HG02759 (cell line): ENCODE measurements around the gene APOBEC2.
A peak's percentile ranks its signal among the peaks of the same experiment; 100 is the strongest.

Experiments used
- ATAC-seq: cut with Tn5 transposase; IDR thresholded peaks from one replicate; pipeline ENCODE4 v1.9.1; 2021; ENCODE audit warnings: mild to moderate bottlenecking, moderate library complexity; ENCODE audit not compliant: unreplicated experiment

APOBEC2 gene

GRCh38 chr6:41037107-41037900, 15.7 kb upstream of the APOBEC2 start:
- ATAC-seq = no peak

DNA sequence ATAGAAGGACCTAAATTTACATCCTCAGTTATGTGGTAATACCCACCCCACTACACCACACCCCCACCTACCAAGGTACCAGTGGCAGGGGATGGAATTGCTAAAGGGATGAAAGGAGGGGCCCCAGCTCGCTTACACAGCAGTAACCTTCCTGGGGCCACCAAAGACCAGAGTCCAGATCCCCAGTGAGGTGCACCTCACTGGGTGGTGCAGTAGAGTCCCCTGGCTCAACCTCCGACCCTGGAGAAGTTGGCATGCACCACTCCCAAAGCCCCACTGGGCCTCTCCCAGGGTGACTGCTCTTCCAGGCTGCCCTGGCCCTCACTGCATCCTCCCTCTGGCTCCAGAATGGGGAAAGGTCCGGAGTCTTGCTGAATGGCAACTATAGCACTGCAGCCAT, 14.8 kb upstream of the APOBEC2 start:
- no peak for ATAC-seq

DNA sequence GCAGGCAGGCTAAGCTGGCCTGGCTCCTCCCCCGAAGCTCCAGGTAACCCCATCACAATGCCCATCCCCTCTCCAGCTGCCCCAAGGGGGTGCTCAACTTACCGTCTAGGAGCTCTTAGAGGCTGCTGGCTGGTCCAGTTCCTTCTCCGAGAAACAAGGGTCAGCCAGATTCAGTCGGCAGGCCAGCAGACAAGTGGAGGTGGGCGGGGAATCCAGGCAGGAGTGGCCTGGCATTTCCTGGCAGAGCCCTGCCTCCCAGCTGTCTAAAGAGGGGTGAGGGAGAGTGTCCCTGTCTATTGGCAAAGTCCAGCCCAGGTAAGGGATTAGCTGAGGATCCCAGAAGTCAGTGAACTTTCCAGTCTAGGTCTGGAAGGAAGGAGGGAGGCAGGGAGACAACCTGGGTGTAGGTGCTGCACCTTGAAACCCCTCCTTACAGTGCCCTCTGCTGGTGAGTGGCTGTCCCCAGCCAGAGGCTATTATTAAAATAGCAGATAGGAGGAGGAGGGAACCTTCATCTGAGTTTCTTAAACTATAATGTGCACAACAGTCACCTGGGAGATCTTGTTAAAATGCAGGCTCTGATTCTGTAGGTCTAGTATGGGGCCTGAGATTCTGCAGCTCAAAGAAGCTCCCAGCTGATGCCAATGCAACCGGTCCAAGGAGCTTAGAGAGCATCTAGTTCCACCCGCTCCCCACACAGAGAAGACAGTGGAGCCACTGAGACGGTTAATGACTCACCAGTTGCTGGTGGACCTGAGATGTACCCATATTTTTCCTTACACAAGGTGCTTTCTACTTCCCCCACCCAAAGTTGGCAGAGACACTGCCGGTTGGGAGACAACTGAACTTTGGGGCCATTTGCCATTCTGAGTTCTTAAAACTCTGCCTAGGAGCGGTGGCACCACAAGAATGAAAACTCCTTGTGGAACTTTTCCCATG, 13.7 kb upstream of the APOBEC2 start, which contains the start of gene UNC5CL:
Gene UNC5CL, minus strand, starts transcription at position 162 of the 939 bp plus-strand sequence. CDS start 4,147 bp downstream, outside the sequence.
- ATAC-seq = no peak

GRCh38 chr6:41040101-41040939, 12.7 kb upstream of the APOBEC2 start:
- peak; percentile 62 for ATAC-seq

- ATAC-seq = no peak
Measured at GRCh38 chr6:41040940-41041536, 12.0 kb upstream of the APOBEC2 start.

- ATAC-seq = no peak
Measured at GRCh38 chr6:41042226-41043055, 10.6 kb upstream of the APOBEC2 start, which contains the start of gene TSPO2. Gene TSPO2, plus strand, starts transcription at chr6:41042467. Its CDS starts 519 bp downstream, at chr6:41042986.

- no peak for ATAC-seq
Measured at GRCh38 chr6:41043151-41043550, 9.9 kb upstream of the APOBEC2 start.

DNA sequence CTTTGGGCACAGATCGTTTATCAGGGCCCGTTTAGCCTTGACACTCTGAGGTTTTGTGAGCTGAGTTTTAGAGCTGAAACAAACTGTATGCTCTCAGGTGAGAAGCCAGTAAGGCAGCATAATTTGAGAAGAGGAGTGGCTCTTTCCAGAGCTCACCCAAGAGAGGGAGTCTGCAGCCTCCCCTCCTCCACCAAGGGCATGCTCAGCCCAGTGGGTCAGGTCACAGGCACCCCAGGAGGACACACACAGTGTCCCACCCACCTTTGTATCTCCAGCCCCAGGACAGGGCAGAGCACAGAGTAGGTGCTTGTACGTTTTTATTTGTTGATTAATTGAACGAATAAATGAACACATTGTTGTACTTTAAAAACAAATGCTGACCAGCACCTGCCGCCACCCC, 7.3 kb upstream of the APOBEC2 start:
- no peak for ATAC-seq

- no peak for ATAC-seq
Measured at GRCh38 chr6:41046084-41046483, 6.9 kb upstream of the APOBEC2 start.

GRCh38 chr6:41047306-41047705, 5.7 kb upstream of the APOBEC2 start:
- ATAC-seq = no peak

GRCh38 chr6:41047745-41048732, 5.0 kb upstream of the APOBEC2 start:
- ATAC-seq = no peak

- no peak for ATAC-seq
Measured at GRCh38 chr6:41049521-41049920, 3.5 kb upstream of the APOBEC2 start.

GRCh38 chr6:41049955-41050354, 3.0 kb upstream of the APOBEC2 start:
- ATAC-seq = no peak

DNA sequence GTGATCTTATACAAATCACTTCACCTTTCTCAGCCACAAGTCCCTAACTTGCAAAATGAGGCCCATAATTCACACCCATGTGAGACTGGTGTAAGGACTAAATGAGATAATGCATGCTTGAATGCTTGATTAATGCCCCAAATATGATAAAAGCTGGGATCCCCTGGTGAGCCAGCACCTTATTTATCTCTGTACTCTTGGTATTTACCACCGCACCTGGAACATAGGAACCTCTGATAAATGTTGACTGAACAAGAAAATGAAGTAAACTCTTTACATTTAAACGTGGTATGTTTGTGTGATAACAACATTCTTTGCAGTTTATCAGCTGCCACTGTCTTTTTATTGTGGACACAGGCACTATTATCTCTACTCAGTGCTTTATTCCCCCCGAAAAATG, 2.5 kb upstream of the APOBEC2 start:
- ATAC-seq = no peak

- no peak for ATAC-seq
Measured at GRCh38 chr6:41051873-41052272, 1.1 kb upstream of the APOBEC2 start.

DNA sequence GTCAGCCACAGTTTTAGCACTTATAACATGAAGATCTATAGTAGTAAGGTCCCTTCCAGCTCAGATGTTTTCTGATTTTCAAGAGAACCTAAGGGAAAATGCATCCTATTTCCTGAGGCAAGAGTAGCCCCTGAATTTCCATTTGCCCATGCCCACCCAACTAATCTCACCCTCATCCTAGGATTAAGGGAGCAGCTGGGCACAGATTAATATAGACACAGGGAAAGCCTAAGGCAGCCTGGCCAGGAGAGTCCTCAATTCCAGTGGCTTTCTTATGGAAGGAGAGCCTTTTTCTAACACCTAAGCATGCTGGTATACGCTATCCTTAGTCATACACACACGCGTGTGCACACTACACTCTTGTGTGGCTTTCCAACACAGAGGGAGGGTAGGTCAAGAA, 1.5 kb downstream of the APOBEC2 start:
- ATAC-seq = no peak

DNA sequence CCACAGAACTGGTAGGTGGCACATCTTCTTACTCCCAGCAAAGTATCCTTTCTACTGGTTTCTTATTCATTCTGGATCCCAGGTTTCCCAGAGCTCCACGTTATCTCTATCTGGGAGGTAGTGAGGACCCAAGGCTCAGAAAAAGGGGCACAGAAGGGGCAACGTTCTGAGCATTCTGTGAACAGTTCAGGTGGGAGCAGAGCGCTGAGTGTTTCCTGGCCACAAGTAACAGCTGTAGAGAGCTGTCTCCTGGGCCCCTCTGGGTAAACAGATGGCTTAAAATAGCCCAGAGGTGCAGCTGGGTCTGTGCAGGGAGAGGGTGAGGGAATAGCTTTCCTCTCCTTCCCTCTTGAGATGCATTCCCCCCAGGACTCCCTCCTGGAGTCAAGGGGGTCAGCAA, 2.1 kb downstream of the APOBEC2 start:
- no peak for ATAC-seq

DNA sequence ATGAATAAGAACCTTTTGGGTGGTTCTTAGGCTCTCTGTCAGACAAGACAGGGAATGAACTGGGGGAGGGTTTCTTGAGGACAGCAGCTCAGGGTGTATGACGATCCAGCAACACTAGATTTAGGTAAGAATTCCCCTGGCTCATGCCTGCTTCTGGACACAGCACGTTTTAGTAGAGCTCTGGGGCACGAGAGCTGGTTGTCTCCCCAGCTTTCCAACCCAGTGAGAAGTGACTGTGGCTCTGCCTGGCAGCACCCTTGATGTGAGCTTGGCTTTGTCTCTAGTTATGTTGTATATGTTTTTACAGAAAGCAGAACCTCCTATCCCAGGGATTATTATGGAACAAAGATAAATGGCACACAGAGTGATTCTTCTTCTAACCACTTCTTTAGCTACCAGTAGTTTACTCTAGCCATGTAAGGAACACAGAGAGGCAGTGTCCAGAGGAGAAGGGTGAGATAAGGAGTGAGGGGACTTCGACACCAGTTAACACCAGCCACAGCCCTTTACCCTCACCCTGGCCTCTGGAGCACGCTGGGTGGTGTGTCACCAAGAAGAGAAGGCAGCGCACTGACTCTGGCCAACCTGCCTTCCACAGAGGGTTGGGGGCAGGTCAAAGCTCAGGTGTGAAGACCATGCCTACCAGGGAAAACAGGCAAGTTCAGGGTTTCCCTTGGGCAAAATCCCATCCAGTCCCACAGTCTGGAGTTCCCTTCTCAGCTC, 3.9 kb downstream of the APOBEC2 start:
- no peak for ATAC-seq
